HG03097 (cell line): ENCODE measurements around the gene WFIKKN2.
"Not testable (repeated sequence)": the region's sequence is repeated elsewhere in the genome, so short reads cannot be mapped to it uniquely, and the experiment has no call there.

ENCODE experiments used
- ATAC-seq: cut with Tn5 transposase; IDR thresholded peaks from one replicate; pipeline ENCODE4 v1.9.1; 2021; ENCODE audit not compliant: unreplicated experiment, low FRiP score

WFIKKN2 gene

DNA sequence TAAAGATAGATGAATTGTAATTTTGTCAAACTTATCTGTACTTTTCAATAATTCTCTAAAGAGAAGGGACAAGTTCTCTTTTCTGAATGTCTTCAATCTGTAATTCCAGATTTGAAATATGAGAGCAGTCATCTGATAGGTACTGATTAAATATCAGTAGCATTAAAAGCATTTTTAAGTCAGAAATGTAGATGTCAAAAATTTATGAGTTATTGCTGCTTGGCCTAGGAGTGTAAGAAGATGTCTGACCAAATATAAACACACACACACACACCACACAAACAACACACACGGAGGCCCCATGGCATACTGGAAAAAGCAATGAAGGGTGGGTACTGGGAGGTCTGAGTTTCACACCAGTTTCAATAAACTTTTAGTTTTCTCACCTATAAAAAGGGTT is 33.2 kb downstream of the WFIKKN2 start:
- ATAC-seq, result no peak

DNA sequence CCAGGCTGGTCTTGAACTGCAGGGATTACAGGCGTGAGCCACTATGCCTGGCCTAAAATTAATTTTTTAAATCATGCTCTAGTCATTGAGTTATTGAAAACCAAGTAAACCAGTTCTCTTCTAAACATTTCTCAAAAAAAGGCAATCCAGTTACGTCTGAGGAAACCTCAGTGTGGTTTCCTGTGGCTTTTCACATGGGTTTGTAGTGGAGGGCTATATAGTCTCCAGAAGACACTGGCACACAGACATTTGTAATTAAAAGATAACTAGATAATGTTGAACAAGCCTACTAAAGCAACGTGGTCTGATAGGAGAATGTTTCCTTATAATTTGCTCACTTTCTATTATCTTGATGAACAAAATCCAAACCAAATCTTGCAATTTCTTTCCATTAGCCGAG is 36.0 kb downstream of the WFIKKN2 start:
- ATAC-seq, result no peak

DNA sequence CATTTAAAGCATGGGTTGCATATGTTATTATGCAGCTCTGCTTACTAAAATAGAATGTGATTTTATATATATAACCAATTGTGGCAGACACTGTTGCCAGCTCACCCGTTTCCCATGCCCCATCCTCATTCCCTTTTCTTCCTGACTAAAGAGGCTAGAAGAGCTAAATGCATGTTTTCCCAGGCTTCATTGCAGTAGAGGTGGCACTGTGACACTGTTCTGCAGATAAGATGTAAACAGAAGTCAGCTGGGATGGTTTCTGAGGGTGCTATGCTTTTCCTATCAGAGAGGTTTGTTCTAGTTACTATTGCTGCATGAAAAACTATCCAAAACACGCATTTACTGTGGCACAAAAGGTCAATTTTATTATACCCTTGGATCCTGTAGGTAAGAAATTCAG is 36.5 kb downstream of the WFIKKN2 start:
- ATAC-seq, result no peak

DNA sequence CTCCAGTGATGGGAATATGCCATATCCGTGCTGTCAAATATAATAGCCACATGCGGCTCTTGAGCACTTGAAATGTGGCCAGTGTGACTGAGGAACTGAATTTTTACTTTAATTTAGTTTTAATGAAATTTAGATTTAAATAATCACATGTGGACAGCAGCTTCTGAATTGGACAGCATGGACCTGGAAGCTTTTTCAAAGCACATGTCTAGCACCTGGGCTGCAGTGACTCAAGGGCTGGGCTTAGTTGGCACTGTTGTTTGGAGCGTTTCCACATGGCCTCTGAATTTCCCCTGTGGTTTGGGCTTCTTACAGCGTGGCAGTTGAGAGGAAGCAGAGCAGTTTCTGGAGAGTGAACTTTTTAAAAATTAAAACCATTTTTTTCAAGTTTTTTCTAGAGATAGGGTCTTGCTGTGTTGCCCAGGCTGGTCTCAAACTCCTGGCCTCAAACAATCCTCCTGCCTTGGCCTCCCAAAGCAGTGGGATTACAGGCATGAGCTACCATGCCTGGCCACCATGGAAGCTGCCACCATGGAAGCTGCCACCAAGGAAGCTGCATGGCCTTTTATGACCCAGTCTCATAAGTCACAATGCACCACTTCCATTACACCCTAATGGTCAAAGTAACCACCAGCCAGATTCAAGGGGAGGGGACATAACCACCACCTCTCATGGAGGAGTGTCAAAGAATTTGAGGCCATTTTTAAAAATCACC is 37.5 kb downstream of the WFIKKN2 start:
- no peak for ATAC-seq

DNA sequence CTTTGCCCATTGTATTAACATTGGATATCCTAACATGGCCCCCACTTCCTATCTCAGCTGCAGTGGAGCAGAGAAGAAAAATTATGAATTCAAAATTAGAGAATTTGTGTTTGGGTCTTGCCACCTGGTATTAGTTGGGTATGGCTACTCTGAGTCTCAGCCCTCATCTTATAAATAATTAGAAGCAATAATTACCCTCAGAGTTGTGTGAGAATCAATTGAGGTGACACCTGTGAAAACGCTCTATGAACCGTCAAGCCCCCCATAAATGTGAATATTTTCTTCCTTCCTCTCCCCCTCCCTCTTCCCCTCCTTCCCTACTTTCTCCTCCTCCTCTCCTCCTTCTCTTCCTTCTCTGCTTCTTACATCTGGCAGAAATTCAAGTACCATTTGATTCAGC is 39.7 kb downstream of the WFIKKN2 start:
- no peak for ATAC-seq

DNA sequence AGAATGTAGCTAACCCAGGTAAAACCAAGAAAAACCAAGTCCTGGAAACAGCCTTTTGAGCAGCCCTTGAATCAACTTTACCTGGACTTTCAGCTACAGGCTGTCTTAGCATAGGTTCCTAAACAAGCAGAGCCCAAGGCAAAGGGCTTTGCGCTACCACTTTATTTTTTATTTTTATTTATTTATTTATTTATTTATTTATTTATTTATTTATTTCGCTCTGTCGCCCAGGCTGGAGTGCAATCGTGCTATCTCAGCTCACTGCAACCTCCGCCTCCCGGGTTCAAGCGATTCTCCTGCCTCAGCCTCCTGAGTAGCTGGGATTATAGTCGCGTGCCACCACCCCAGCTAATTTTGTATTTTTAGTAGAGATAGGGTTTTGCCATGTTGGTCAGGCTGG is 41.7 kb downstream of the WFIKKN2 start:
- ATAC-seq, result not testable (repeated sequence)

DNA sequence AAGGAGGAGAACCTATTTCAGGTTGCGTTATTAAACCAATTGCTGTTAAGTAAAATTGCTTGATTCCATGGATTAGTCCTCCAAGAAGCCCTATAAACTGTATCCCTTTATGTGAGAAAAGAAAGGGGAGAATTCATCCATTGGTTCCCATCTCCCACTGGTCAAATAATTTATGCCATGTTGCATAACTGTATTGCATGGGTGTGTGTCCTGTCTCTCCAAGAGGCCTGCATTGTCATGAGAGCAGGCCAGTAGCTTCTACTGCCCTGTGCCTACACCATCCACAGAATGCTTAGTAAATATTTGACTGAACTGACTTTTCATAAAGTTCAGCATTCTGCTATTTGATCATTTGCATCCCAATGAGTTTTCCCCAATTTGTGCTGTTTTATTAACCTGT is 42.5 kb downstream of the WFIKKN2 start:
- ATAC-seq, result no peak

DNA sequence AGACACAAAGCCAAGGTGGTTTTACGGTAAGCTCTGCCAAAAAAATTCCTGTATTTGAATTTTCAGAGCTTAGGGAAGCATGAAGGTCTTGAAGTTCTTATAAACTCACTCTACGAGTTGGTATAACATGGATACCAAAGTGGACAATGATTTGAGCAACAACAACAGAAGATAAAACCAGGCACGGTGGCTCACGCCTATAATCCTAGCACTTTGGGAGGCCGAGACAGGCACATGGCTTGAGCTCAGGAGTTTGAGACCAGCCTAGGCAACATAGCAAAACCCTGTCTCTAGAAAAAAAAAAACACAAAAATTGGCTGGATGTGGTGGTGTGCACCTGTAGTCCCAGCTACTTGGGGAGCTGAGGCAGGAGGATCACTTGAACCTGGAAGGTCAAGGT is 43.7 kb downstream of the WFIKKN2 start:
- no peak for ATAC-seq

DNA sequence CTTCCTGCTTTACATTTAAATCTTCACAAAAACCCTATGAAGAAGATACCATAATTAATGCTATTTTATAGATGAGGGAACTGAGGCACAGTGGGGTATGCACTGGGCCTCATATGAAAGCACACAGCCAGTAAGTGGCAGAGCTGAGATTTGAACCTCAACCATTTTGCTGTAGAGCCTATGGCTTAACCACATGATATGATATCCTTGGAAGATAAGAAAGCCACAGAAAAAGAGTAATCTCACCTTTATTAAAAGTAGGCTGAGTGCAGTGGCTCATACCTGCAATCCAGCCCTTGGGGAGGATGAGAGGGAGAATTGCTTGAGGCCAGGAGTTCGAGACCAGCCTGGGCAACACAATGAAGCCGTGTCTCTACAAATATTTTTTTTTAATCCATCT is 45.8 kb downstream of the WFIKKN2 start:
- ATAC-seq, result no peak

DNA sequence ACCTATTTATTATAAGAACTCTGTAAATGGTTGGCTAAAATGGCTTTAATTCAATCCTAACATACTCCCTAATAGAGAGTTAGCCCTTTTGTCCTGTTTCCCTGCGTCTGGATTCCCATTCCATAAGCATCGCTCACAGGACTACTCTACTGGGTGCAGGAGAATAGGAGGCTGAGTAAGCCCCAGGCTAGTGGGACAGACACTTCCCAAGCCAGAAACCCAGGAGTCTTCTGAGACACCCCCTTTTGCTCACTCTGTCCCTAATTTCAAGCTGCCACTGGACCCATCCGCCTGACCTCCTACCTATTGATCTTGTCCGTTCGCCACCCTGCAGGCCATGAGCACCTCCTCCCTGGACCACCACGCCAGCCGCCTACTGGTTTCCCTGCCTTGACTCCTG is 47.5 kb downstream of the WFIKKN2 start:
- no peak for ATAC-seq

DNA sequence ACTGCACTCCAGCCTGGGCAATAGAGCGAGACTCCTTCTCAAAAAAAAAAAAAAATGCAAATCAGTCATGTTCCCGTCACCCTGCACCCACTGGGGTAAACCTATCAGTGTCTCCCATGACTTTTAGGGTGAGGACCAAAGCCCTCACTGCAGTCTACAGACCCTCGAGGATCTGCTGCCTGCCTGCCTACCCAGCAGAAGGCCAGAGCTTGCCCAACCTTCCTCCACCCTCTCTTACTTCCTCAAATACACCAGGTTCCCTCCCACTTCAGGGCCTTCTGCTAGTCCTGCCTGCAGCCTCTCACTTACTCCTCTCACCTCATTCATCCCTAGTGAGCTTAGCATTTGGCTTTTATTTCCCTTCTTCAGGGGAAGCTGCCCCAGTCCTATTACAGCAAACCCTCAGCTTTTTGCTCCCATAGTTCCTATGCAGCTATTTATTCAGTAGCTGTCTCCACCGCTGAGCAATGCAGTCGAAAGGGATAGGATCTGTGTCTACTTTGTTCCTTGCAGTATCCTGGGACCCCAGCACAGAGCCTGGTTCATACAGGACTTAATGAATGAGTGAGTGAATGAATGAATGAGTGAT is 48.6 kb downstream of the WFIKKN2 start:
- no peak for ATAC-seq

DNA sequence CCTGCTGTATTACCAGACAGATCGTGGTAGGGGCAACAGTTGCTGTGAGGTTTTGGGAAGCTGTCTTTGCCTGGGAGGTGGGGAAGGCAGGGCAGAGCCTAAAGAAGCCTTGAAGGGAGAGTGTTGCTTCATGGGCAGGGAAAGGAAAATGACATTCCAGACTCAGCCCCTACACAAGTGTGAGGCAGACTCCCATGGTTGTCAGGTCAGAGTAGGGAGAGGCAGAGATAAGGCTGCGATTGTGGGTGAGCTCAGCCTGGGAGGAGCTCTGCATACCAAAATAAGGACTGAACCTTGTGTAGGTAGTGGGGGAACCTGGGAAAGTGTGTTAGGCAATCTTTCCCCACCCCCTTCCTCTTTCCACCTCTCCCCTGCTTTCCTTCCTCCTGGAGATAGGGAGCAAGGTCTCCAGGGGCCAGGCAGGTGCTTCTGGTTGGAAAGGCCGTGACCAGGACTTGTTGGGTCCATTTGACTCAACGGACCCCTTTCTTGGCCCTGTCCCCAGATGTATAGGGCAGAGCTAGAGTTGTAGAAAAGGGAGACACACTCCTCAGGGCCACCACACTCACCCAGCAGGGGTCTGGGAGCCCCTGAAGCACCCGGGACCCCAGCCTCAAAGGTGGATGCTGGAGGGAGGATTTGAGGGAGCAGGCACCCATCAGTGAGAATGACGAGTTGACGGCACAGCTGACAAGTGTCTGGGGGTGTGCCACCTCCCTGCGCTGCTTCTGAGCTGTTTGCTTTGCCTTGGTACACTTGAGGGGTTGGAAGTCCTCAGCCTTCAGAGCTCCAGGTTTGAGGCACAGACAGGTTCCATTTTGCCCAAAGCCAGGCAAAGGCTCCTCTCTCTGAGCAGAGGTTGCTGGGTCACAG is 49.3 kb downstream of the WFIKKN2 start:
- ATAC-seq, result no peak

DNA sequence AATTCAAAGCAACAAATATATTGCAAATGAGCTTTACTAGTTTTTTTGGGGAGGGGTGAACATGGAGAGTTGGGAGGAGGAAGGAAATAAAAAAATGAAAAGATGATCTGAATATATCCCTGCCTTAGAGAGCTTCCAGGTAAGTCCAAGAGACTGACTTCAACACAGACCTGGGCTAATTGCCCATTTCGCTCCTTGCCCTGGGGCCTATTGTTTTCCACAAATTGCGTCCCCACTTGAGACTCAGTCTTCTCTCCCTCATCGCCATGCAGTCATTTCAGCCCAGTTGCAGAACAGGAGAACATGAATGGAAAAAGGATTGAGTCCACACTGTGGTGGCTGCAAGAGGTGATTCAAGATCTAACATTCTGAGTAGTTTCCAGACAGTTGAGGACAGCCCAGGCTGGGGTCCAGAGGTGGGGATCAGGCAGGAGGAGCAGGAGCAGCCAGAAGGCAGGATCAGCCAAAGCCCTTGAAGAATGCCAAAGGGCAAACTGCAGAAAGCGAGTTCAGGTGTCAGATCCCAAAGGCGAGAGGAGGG is 52.4 kb downstream of the WFIKKN2 start:
- ATAC-seq, result no peak

DNA sequence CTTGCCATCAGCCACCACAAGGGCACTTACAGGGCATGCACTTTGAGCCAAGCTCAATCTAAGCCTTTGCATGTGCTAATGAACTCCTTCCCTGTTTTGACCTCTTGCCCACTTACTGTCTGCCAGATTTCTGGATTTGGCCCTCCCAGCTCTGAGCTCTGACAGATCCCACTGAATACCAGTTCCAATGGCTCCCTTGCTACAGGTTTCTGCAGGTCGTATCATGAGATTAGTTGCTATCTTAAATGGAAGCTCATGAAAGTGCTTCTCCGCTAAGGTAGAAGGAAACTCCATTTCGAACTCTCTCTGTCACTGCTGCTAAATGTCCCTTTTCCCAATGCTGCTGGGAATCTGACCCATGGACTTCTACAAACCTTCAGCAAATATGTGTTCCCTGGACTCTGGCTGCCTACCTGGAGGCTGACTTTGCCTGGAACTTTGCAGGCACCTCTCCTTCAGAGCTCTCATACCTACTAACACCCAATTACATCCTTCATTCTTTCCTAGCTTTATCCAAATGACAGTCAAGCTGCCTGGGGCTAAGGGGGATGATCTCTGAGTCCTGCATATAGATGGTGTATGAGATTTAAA is 54.2 kb downstream of the WFIKKN2 start:
- ATAC-seq, result no peak

DNA sequence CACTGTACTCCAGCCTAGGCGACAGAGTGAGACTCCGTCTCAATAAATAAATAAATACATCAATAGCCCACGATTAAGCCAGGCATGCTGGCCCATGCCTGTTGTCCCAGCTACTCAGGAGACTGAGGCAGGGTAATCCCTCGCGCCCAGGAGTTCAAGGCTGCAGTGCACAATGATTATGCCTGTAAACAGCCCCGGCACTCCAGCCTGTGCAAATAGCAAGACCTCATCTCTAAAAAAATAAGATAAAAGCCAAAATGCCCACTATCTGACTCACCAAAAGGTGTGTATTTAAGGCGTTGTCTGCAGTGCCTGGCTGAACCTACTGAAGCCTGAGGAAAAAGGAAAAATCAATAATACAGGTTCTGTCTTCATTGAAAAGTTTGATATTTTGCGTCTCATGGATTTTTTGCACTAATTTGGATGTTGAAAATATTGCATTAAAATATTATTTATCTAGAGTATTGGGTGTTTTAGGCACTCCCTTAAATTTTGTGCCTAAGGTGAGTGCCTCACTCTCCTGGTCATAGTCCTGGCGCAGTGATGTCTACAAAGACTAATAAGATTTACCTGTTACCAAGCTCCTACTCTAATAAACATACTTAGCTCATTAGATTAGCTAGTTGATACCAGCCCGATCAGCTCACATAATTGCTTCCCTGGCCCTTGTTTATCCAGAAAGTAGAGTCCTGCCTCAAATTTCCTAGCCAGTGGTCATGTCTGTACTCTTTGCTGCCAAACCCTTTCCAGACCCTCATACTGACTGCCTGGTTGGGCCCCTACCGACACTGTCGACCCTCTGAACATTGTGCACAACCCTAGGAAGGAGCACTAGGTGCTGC is 55.5 kb downstream of the WFIKKN2 start:
- no peak for ATAC-seq

DNA sequence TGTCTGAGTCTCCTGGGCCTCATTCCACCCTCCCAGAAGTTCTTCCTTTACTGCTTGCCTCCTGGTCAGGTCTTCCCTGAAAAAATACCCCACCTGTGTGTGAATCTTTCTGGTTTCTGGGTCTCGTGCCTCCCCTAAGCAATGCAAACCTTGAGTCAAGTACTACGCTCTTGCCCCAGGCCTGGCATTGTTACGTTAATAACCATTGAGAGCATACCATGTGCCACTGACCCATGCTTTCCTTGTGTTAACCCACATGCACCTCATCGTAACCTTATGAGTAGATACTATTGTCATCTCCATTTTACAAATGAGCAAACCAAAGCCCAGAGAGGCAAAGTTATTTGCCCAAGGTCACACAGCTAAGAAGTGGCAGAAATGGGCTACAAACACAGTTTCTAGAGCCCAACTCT is 56.2 kb downstream of the WFIKKN2 start:
- ATAC-seq, result no peak
